ENCODE data around the gene ENTREP3.
"Not testable (repeated sequence)": the region's sequence is repeated elsewhere in the genome, so short reads cannot be mapped to it uniquely, and the experiment has no call there.

The ENTREP3 gene

DNA sequence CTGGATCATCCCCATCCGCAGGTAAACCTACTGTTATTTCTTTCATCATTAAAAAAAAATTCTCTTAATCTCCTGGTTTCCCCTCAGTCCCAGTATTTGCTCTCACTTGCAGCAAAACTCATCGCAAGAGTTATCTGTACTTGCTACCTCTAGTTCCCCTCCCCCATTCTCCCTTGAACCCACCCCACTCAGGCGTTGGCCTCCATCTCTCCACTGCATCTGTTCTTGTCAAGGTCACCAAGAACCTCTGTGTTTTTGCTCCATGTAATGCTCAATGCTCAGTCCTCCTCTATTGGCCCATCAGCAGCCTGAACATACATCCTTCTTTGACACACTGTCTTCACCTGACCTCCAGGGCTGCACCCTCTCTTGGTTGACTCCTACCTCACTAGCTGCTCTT is 41.4 kb upstream of the ENTREP3 start:
- TF ChIP-seq, protein P1, sequence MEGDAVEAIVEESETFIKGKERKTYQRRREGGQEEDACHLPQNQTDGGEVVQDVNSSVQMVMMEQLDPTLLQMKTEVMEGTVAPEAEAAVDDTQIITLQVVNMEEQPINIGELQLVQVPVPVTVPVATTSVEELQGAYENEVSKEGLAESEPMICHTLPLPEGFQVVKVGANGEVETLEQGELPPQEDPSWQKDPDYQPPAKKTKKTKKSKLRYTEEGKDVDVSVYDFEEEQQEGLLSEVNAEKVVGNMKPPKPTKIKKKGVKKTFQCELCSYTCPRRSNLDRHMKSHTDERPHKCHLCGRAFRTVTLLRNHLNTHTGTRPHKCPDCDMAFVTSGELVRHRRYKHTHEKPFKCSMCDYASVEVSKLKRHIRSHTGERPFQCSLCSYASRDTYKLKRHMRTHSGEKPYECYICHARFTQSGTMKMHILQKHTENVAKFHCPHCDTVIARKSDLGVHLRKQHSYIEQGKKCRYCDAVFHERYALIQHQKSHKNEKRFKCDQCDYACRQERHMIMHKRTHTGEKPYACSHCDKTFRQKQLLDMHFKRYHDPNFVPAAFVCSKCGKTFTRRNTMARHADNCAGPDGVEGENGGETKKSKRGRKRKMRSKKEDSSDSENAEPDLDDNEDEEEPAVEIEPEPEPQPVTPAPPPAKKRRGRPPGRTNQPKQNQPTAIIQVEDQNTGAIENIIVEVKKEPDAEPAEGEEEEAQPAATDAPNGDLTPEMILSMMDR (IDR thresholded peaks at IDR 0.05; ENCODE audit: extremely low read depth, missing control alignments) = no peak
- DNase-seq (ENCODE audit: low spot score) = no peak

DNA sequence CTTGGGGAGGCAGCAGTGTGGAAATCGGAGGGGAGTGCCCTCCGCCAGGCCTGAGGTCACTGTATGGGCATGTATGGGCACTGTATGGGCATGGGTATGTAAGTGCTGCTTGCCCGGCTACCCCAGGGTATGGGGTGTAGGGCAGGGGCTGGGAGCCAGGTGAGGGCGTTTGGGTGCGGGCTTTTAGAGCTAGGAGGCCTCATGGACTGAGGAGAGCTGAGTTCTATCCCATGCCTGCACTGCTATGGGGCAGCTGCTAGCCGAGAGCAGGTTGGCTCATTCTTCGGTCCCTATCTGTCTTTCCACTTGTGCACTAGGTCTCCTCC is 40.6 kb upstream of the ENTREP3 start:
- TF ChIP-seq, protein P1 (IDR thresholded peaks at IDR 0.05; ENCODE audit: extremely low read depth, missing control alignments) = no peak

DNA sequence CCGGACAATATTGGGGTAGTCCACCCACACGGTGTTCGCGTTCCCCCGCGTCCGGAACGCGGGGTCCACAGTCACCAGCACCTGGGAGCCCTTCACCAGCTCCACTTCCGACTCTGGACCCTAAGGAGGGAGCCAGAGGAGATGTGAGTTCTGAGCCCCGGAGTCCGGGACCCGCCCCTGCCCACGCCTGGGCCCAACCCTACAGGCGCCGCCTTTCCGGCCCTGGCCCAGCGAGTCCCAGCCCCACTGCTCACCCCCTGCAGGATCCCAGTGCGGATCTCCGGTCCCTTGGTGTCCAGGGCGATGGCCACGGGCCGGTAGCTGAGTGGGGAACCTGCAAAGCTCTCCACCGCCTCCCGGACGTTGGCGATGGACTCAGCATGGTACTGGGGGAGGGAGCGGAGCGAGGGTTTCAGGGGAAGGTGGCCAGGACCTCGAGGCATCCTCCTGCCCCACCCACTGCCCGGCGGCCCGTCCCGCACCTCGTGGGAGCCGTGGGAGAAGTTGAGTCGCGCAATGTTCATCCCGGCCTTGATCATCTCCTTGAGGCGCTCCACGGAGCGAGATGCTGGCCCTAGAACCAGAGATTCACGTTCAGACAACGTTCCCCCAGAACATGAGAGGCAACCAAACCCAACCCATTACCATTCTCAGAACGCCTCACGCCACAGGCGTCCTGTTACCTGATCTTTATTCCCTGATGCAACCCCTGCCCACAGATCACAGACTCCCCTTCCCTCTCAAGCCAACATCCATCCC is 40.1 kb upstream of the ENTREP3 start:
- DNase-seq (ENCODE audit: low spot score) = no peak
- TF ChIP-seq, protein P1 (IDR thresholded peaks at IDR 0.05; ENCODE audit: extremely low read depth, missing control alignments) = no peak

More for the DNA sequence above, 40.6 kb upstream of the ENTREP3 start:
- DNase-seq (ENCODE audit: low spot score) = no peak

DNA sequence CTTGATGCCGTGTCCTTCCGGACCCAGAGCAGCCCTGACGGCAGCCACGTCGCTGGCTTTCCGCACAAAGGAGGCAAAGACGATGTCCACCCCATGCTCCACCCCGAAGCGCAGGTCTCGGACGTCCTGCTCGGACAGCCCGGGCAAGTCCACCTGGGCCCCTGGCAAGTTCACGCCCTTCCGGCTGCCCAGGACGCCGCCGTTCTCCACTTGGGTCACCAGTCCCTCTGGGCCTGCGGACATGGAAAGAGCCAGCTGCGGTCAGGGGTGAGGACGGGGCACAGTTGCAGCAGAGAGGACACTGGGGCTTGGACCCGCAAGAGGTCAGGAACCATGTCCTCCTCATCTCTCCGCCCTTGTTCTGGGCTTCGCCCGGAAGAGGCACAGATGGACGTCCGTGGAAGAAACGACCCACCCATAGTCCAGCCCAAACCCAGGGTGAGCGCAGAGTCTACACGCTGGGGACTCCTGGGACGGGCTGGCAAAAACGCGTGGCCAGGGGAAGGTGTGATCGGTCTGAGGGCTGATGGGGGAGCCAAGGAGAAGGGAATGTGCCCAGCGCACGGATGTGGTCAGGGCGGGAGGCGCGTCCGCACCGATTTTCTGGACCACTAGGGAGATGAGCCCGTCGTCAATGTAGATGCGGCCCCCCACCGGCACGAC is 39.4 kb upstream of the ENTREP3 start:
- TF ChIP-seq, protein P1 (IDR thresholded peaks at IDR 0.05; ENCODE audit: extremely low read depth, missing control alignments) = no peak
- DNase-seq (ENCODE audit: low spot score) = no peak

DNA sequence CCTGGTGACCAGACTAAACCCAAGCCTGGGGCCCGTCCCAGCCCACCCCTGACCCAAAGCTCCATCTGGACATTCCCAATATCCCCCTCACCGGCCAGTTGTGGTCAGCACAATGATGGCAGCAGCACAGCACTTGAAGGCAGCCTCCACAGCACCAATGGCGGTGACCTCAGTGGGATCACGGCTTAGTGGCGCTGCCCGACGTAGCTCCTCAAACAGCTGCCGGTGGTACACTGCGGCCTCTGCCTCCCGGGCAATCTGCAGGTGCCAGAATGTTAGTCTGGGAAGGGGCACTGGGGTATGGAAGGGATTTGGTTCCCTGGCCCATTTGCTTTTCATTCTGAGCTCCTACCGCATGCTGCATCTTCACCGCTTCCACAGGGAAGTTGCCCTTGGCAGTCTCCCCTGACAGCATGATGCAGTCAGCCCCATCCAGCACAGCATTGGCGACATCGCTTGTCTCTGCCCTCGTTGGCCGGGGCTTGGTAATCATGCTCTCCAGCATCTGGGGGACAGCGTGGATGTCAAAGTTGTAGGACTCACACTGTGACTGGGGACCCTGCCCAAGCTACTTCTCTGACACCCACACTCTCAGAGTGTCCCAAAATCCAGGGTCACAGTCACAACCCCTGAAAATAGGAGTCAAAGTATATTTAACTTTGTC is 37.9 kb upstream of the ENTREP3 start:
- TF ChIP-seq, protein P1 (IDR thresholded peaks at IDR 0.05; ENCODE audit: extremely low read depth, missing control alignments) = no peak
- no peak for DNase-seq (ENCODE audit: low spot score)

DNA sequence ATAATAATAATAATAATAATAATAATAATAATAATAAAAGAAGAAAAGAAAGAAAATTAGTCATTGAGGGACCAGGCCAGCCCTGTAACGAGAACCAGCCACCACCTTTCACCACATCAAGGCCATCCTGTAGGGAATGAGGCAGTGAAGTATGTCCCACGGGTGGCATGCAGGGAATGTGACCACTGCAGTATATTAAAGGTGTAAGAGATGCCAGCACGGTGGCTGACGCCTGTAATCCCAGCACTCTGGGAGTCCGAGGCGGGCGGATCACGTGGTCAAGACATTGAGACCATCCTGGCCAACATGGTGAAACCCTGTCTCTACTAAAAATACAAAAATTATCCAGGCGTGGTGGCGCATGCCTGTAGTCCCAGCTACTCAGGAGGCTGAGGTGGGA is 35.7 kb upstream of the ENTREP3 start:
- DNase-seq (ENCODE audit: low spot score) = not testable (repeated sequence)

DNA sequence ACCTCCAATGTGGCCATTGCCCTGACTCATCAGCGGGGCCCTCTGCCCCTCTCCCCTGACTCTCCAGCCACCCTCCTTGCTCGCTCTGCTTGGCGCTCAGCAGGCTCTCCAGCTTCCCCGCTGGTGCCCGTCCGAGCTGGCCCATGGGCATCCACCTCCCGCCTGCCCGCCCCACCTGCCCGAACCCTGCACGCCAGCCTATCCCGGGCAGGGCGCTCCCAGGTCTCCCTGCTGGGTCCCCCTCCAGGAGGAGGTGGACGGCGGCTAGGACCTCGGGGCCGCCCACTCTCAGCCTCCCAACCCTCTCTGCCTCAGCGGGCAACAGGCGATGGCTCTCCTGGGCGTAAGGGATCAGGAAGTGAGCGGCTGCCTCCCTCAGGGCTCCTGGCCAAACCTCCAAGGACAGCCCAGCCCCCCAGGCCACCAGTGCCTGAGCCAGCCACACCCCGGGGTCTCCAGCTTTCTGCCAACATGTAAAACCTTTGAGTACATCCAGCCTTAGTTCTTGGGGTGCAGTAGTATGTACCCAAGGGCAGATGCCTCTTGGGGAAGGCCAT is 32.8 kb upstream of the ENTREP3 start:
- TF ChIP-seq, protein P1 (IDR thresholded peaks at IDR 0.05; ENCODE audit: extremely low read depth, missing control alignments) = no peak
- DNase-seq (ENCODE audit: low spot score) = no peak
